Measurements from ENCODE around the gene CLCN6.

Gene CLCN6

DNA sequence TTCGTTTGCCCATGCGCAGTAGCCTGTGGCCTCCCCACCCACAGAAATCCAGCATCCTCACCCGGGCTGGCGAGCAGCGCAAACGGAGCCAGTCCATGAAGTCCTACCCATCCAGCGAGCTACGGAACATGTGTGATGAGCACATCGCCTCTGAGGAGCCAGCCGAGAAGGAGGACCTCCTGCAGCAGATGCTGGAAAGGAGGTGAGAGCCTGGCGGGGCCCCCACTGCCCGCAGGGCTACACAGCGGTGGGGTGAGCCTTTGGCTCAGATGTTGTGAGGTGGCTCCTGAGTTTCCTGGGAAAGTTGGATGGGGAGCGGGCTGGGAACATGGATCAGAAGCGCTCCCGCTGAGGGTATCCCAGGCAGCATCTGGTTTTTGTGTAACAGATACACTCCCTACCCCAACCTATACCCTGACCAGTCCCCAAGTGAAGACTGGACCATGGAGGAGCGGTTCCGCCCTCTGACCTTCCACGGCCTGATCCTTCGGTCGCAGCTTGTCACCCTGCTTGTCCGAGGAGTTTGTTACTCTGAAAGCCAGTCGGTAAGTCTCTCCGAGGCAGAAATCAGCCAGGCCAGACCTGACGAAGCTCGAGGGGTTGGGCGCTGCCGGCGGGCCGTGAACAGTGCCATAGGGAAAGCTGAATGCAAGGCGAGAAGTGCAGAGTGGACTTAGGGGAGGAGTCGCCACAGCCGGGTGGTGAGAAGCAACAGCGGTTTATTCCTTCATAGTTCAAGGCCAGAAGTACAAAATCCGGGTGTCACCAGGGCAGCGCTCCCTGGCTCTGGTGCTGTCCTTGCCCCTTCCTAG is 31.2 kb downstream of the CLCN6 start:
- ChIA-PET POLR2A (interaction anchor here (3.1 kb wide), 1 partner anchor 71 kb away, joined by 21 read pairs; no protein-coding TSS in a partner anchor), CTCF (interaction anchor here (0.6 to 8.9 kb wide), 18 partner anchors 11 to 799 kb away, joined by 3 to 86 read pairs (median 4); partner anchors contain the start of gene NPPA)

DNA sequence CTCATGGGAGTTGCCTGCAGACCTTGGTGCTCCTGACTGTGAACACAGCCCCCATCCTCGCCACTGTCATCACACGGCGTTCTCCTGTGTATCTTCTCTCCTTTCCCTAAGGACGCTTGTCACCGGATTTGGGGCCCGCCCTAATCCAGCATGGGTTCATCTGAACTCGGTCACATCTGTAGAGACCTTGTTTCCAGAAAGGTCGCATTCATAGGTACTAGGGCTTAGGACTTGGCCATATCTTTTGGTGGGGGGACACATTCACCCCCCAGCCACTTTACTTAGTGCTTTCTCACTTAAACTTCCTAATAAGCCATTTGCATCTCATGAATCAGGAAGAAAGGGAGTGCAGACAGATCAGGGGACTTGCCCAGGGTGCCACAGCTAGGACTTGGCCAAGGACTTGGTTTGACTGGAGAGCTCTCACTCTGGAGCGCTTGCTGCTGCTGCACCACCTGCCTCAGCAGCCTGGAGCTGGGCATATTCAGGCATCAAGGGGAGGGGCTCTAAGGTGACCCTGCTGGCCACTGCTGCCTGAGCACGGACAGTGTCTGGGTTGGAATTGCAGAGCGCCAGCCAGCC is 31.9 kb downstream of the CLCN6 start:
- TF ChIP-seq, protein P1, sequence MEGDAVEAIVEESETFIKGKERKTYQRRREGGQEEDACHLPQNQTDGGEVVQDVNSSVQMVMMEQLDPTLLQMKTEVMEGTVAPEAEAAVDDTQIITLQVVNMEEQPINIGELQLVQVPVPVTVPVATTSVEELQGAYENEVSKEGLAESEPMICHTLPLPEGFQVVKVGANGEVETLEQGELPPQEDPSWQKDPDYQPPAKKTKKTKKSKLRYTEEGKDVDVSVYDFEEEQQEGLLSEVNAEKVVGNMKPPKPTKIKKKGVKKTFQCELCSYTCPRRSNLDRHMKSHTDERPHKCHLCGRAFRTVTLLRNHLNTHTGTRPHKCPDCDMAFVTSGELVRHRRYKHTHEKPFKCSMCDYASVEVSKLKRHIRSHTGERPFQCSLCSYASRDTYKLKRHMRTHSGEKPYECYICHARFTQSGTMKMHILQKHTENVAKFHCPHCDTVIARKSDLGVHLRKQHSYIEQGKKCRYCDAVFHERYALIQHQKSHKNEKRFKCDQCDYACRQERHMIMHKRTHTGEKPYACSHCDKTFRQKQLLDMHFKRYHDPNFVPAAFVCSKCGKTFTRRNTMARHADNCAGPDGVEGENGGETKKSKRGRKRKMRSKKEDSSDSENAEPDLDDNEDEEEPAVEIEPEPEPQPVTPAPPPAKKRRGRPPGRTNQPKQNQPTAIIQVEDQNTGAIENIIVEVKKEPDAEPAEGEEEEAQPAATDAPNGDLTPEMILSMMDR (IDR thresholded peaks at IDR 0.05; ENCODE audit: insufficient read depth, low read length, missing control alignments) = no peak
- ChIA-PET CTCF (interaction anchor here (0.6 to 8.9 kb wide), 18 partner anchors 10 to 241 kb away, joined by 3 to 86 read pairs (median 4); partner anchors contain the start of gene NPPA), POLR2A (interaction anchor here (3.1 kb wide), 1 partner anchor 70 kb away, joined by 21 read pairs; no protein-coding TSS in a partner anchor)
- DNase-seq (ENCODE audit: low read depth, low spot score) = no peak
- H3K4me3 ChIP-seq (ENCODE audit: low read depth, low read length) = no peak overlapping the region

More for the DNA sequence above, 31.2 kb downstream of the CLCN6 start:
- H3K4me3 ChIP-seq (ENCODE audit: low read depth, low read length) = no peak overlapping the region
- no peak for DNase-seq (ENCODE audit: low read depth, low spot score)
- TF ChIP-seq, protein P1 (IDR thresholded peaks at IDR 0.05; ENCODE audit: insufficient read depth, low read length, missing control alignments) = no peak

DNA sequence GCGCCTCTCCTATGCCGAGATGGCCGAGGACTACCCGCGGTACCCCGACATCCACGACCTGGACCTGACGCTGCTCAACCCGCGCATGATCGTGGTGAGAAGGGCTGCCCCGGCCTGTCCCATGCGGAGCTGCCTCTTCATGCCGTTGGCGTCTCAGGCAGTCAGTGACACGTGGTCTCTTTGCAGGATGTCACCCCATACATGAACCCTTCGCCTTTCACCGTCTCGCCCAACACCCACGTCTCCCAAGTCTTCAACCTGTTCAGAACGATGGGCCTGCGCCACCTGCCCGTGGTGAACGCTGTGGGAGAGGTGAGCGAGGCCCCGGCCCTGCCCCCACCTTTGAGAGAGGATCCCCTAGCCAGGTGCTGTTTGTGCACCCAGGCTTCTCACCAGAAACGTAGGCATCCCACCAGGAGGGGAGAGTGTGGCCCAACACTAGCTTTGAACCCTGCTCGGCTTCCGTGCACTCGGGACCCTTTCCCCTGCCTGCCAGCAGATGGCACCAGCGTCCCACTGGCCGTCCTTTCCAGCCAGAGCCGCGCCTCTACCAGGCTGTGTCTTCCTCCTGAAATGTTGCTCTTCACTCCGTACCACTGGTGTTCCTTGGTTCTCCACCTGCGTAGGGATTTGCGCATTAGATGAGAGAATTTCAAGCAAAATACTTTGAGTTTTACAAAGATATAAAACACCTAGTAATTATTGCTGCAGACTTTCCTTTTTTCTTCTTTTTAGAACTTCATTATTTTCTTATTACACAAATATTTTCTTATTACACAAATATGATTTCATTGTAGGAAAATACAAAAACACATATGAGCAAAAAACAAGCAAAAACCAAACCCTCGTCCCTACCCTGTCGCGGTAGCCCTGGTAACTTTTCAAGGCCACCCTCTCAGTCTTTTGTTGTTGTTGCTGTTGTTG is 32.6 kb downstream of the CLCN6 start:
- DNase-seq (ENCODE audit: low read depth, low spot score) = no peak
- no peak overlapping the region for H3K4me3 ChIP-seq (ENCODE audit: low read depth, low read length)
- TF ChIP-seq, protein P1 (IDR thresholded peaks at IDR 0.05; ENCODE audit: insufficient read depth, low read length, missing control alignments) = peak; percentile 99
- POLR2A ChIA-PET = interaction anchor here (0.6 to 3.1 kb wide), 3 partner anchors 17 to 100 kb away, joined by 3 to 21 read pairs (median 4); no protein-coding TSS in a partner anchor
- CTCF ChIA-PET = interaction anchor here (1.0 to 8.9 kb wide), 14 partner anchors 10 to 192 kb away, joined by 3 to 86 read pairs (median 5); partner anchors contain the start of gene NPPA

DNA sequence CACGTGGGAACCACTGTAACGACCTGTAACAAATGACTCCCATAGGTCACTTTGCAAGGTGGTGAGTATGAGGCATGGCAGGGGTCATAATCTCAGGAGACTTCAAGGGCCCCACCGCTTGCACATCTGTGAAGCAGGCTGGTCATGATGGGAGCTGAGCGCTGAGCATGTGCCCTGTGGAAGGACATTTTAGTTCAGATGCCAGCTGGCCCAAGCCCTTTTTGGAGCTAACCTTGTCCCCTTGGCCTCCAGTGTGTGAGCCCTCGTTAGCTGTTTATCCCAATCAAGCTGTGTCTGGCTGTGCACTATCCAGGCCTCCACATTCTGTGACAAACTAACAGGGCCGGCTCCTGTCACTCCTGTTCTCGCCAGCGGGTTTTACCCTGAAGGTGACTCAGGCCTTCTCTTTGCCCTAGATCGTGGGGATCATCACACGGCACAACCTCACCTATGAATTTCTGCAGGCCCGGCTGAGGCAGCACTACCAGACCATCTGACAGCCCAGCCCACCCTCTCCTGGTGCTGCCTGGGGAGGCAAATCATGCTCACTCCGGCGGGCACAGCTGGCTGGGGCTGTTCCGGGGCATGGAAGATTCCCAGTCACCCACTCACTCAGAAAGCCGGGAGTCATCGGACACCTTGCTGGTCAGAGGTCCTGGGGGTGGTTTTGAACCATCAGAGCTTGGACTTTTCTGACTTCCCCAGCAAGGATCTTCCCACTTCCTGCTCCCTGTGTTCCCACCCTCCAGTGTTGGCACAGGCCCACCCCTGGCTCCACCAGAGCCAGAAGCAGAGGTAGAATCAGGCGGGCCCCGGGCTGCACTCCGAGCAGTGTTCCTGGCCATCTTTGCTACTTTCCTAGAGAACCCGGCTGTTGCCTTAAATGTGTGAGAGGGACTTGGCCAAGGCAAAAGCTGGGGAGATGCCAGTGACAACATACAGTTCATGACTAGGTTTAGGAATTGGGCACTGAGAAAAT is 34.0 kb downstream of the CLCN6 start:
- TF ChIP-seq, protein P1 (IDR thresholded peaks at IDR 0.05; ENCODE audit: insufficient read depth, low read length, missing control alignments) = no peak
- no peak overlapping the region for H3K4me3 ChIP-seq (ENCODE audit: low read depth, low read length)
- DNase-seq (ENCODE audit: low read depth, low spot score) = no peak
- POLR2A ChIA-PET = interaction anchor here (1.1 kb wide), 1 partner anchor 18 kb away, joined by 4 read pairs; no protein-coding TSS in a partner anchor
- CTCF ChIA-PET = interaction anchor here (0.6 to 8.9 kb wide), 9 partner anchors 9 to 127 kb away, joined by 3 to 86 read pairs (median 5); no protein-coding TSS in a partner anchor

Measured in AG04449 (cell line).